Upper lobe of left lung (tissue), 6 donors: ENCODE measurements around the gene MBD5. TPM values are rescaled to one million over a fixed set of nuclear protein-coding genes. Genes with fewer than 3 reads are reported as not detected.

ENCODE experiments used
- ATAC-seq, 2 donors: fragments of 200-7000 bp; cut with Tn5 transposase; one replicate each; pipeline ENCODE4 v1.9.1; 2022; ENCODE audit warnings: mild to moderate bottlenecking in 2 of 2, moderate library complexity in 2 of 2; ENCODE audit not compliant: low FRiP score in 2 of 2
- DNase-seq, 2 donors: peaks; one replicate each; pipeline ENCODE4 v3.0.0-alpha.2; 2019 to 2020
- H3K27ac ChIP-seq, 4 donors: fragments of 200-600 bp; sonication (generic); one replicate each; pipeline ENCODE4 v1.5.1; 2016 to 2019
- H3K27me3 ChIP-seq, 4 donors: fragments of 200-600 bp; sonication (generic); one replicate each; pipeline ENCODE4 v1.5.1; 2017 to 2019
- H3K36me3 ChIP-seq, 4 donors: fragments of 200-600 bp; sonication (generic); one replicate each; pipeline ENCODE4 v1.5.1; 2016 to 2019
- H3K4me1 ChIP-seq, 4 donors: fragments of 200-600 bp; sonication (generic); one replicate each; pipeline ENCODE4 v1.5.1; 2018 to 2019
- H3K4me3 ChIP-seq, 4 donors: fragments of 200-600 bp; sonication (generic); one replicate each; pipeline ENCODE4 v1.5.1; 2017 to 2019; ENCODE audit warnings: mild to moderate bottlenecking in 2 of 4, moderate library complexity in 1 of 4
- H3K9me3 ChIP-seq, 4 donors: fragments of 200-600 bp; sonication (generic); one replicate each; pipeline ENCODE4 v1.5.1; 2018 to 2019
- CTCF ChIP-seq, 6 experiments: fragments of 450-650 bp in 4 of 6; fragments of 200-600 bp in 2 of 6; sonication (generic) in 2 of 6; IDR thresholded peaks; one replicate each; pipeline ENCODE4 v1.5.1; 2016 to 2019; ENCODE audit warnings: antibody characterized with exemption in 6 of 6
- EP300 ChIP-seq, 4 donors: sonication (generic); formaldehyde crosslinking; IDR thresholded peaks; one replicate each; pipeline ENCODE4 v1.5.1; 2017; ENCODE audit warnings: antibody characterized with exemption in 4 of 4, control low read depth in 2 of 4
- POLR2A ChIP-seq, 4 donors: fragments of 450-650 bp; IDR thresholded peaks; one replicate each; pipeline ENCODE4 v1.5.1; 2016 to 2017; ENCODE audit warnings: antibody characterized with exemption in 4 of 4, mild to moderate bottlenecking in 2 of 4
- POLR2AphosphoS5 ChIP-seq, 2 donors: sonication (generic); formaldehyde crosslinking; IDR thresholded peaks; one replicate each; pipeline ENCODE4 v1.5.1; 2017; ENCODE audit warnings: antibody characterized with exemption in 2 of 2
- WGBS, 2 donors: methylation state at CpG; one replicate each; pipeline ENCODE4 v1.1.5; 2017 to 2018; 5-methylcytosine and 5-hydroxymethylcytosine counted together
- total RNA-seq, 6 donors: library from RNA; depleted of rRNA in 4 of 6; stranded (reverse); fragments of >200 nt in 4 of 6; gene quantifications; one replicate each; pipeline versions ENCODE4 v1.1.0 to v1.2.1, GENCODE V29; 2016 to 2021
- donor health status: DM: no; HTN: no; CAD: no; lungs with moderate emphysema.
- donor health status: DM: no; HTN: yes; CAD: no; lungs with severe emphysema.

The MBD5 gene
- total RNA-seq, 6 donors from 2014 or later = 22.6 to 99.5 (median 27.5) TPM

- no peaks in the 10 kb centered on the region for H3K9me3 ChIP-seq
- TF ChIP-seq POLR2A (IDR thresholded peaks at IDR 0.05) (no peak), POLR2AphosphoS5 (IDR thresholded peaks at IDR 0.05) (no peak), CTCF (IDR thresholded peaks at IDR 0.05) (no peak), EP300 (IDR thresholded peaks at IDR 0.05) (no peak)
- 93 to 98% methylated on average over 1 of the region's 1 CpG for WGBS, 2 donors
- peaks cover 0 to 14% (median 6%) of the 10 kb centered on the region in 4 donors for H3K4me1 ChIP-seq
- no peaks in the 10 kb centered on the region for H3K36me3 ChIP-seq
- H3K27me3 ChIP-seq = no peaks in the 10 kb centered on the region
- no peak for DNase-seq
- no peak overlapping the region for H3K4me3 ChIP-seq
- ATAC-seq = no peak
- H3K27ac ChIP-seq = no peak overlapping the region
Measured at GRCh38 chr2:148048475-148049221, 27.8 kb downstream of the MBD5 start.

- Histone ChIP-seq H3K9me3 (no peaks in the 10 kb centered on the region), H3K36me3 (no peaks in the 10 kb centered on the region), H3K27ac (no peak overlapping the region), H3K4me3 (no peak overlapping the region), H3K4me1 (peaks cover 0 to 14% (median 6%) of the 10 kb centered on the region in 4 donors), H3K27me3 (no peaks in the 10 kb centered on the region)
- TF ChIP-seq POLR2AphosphoS5 (IDR thresholded peaks at IDR 0.05) (no peak), POLR2A (IDR thresholded peaks at IDR 0.05) (no peak), EP300 (IDR thresholded peaks at IDR 0.05) (no peak), CTCF (IDR thresholded peaks at IDR 0.05) (no peak)
- no peak for DNase-seq
- ATAC-seq = no peak
Measured at GRCh38 chr2:148049284-148049683, 28.4 kb downstream of the MBD5 start.

- DNase-seq = no peak
- Histone ChIP-seq H3K9me3 (no peaks in the 10 kb centered on the region), H3K36me3 (no peaks in the 10 kb centered on the region), H3K4me3 (no peak overlapping the region), H3K4me1 (peaks cover 0 to 9% (median 6%) of the 10 kb centered on the region in 4 donors), H3K27me3 (no peaks in the 10 kb centered on the region), H3K27ac (no peak overlapping the region)
- 92 to 96% methylated on average over 3 of the region's 3 CpGs for WGBS, 2 donors
- no peak for ATAC-seq
- no peak for TF ChIP-seq EP300 (IDR thresholded peaks at IDR 0.05)
- TF ChIP-seq POLR2A (IDR thresholded peaks at IDR 0.05) = no peak
- no peak for TF ChIP-seq POLR2AphosphoS5 (IDR thresholded peaks at IDR 0.05)
- TF ChIP-seq CTCF (IDR thresholded peaks at IDR 0.05) = no peak
Measured at GRCh38 chr2:148052687-148053086, 31.8 kb downstream of the MBD5 start.

GRCh38 chr2:148058641-148059040, 37.8 kb downstream of the MBD5 start:
- TF ChIP-seq POLR2A (IDR thresholded peaks at IDR 0.05) (no peak), EP300 (IDR thresholded peaks at IDR 0.05) (no peak), CTCF (IDR thresholded peaks at IDR 0.05) (no peak), POLR2AphosphoS5 (IDR thresholded peaks at IDR 0.05) (no peak)
- ATAC-seq = no peak
- H3K27me3 ChIP-seq = no peaks in the 10 kb centered on the region
- H3K36me3 ChIP-seq = no peaks in the 10 kb centered on the region
- no peak overlapping the region for H3K27ac ChIP-seq
- H3K4me1 ChIP-seq = no peaks in the 10 kb centered on the region
- no peak overlapping the region for H3K4me3 ChIP-seq
- no peak for DNase-seq
- 83 to 94% methylated on average over 1 of the region's 1 CpG for whole genome bisulfite sequencing, 2 donors
- H3K9me3 ChIP-seq = no peaks in the 10 kb centered on the region

GRCh38 chr2:148063633-148064032, 42.7 kb downstream of the MBD5 start:
- no peak for TF ChIP-seq CTCF (IDR thresholded peaks at IDR 0.05)
- TF ChIP-seq POLR2AphosphoS5 (IDR thresholded peaks at IDR 0.05) = no peak
- no peak for TF ChIP-seq EP300 (IDR thresholded peaks at IDR 0.05)
- no peak for TF ChIP-seq POLR2A (IDR thresholded peaks at IDR 0.05)
- ATAC-seq (no peak), DNase-seq (no peak)
- Histone ChIP-seq H3K27ac (no peak overlapping the region), H3K4me1 (no peaks in the 10 kb centered on the region), H3K36me3 (no peaks in the 10 kb centered on the region), H3K27me3 (no peaks in the 10 kb centered on the region), H3K4me3 (no peak overlapping the region), H3K9me3 (no peaks in the 10 kb centered on the region)
- WGBS, 2 donors = 85 to 88% methylated on average over 2 of the region's 2 CpGs
